Stimulated activated CD4-positive, alpha-beta T cell treated with anti-CD3 and anti-CD28 coated beads, Interleukin-1b, Interleukin-23, amount 100 ng/mL, for 24 hours (primary cell): ENCODE results near the gene ANGEL2.
"Not testable (repeated sequence)": the region's sequence is repeated elsewhere in the genome, so short reads cannot be mapped to it uniquely, and the experiment has no call there.

ENCODE experiments used
- DNase-seq, 4 experiments: peaks; one replicate each; pipeline ENCODE4 v3.0.0-alpha.2; 2020; ENCODE audit warnings: low read depth in 4 of 4, low spot score in 1 of 4

ANGEL2 gene, protein sequence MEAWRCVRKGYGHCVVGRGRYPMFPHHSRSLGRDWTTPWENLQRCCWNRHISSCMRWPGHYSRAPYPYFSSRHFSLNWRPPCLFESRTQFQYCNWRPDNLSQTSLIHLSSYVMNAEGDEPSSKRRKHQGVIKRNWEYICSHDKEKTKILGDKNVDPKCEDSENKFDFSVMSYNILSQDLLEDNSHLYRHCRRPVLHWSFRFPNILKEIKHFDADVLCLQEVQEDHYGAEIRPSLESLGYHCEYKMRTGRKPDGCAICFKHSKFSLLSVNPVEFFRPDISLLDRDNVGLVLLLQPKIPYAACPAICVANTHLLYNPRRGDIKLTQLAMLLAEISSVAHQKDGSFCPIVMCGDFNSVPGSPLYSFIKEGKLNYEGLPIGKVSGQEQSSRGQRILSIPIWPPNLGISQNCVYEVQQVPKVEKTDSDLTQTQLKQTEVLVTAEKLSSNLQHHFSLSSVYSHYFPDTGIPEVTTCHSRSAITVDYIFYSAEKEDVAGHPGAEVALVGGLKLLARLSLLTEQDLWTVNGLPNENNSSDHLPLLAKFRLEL

GRCh38 chr1:213015099-213016050 lies at the start of gene ANGEL2:
ANGEL2 (minus strand) TSS chr1:213015867; CDS start chr1:213015671, 196 bp downstream.
- DNase-seq = peak; percentile 85 to 93 (median 90)

DNA sequence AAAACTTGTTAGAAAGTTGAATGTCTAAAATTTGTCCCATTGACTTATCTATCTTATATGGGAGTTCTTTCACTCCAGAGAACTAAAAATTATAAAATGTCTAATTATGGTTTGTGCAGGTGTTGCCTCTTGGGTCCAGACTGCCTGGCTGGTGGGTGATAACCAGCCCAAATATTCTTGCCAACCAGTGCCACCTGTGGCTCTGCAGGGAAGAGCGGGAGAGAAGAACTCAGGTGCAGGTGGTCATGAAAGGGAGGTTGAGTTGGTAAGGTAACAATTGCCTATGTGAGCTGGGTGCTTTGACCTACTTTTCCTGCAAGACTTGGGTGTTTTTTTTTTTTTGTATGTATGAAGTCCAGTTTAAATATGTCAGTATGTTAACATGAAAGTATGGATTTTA lies 45.6 kb upstream of the ANGEL2 start:
- DNase-seq = no peak

DNA sequence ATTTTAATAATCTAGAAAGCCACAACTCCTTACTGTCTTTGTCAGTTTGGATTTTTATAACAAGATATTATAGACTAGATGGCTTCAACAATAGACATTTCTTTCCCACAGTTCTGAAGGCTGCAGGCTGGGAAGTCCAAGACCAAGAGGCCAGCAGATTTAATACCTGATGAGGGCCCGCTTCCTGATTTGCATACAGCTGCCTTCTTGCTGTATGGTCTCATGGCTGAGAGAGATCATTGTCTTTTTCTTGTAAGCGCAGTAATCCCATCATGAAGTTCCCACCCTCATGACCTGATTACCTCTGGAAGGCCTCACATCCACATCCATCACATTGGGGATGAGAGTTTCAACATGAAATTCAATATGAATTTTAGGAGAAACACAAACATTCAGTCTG lies 45.2 kb upstream of the ANGEL2 start:
- no peak for DNase-seq

GRCh38 chr1:213057264-213058059 lies 41.8 kb upstream of the ANGEL2 start:
- no peak for DNase-seq

DNA sequence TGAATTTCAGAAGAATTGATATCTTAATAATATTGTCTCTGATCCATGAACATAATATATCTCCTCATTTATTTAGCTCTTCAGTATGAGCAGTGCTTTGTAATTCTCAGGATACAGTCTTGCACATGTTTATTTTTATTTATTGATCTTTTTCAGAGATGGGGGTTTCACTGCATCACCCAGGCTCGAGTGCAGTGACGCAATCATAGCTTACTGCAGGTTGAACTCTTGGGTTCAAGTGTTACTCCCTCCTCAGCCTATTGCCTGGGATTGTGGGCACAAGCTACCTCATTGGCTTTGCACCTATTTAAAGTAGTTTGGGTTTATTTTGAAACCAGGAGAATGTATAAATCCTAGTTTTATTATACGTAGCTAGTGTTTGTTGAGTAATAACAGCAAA lies 40.1 kb upstream of the ANGEL2 start:
- no peak for DNase-seq

DNA sequence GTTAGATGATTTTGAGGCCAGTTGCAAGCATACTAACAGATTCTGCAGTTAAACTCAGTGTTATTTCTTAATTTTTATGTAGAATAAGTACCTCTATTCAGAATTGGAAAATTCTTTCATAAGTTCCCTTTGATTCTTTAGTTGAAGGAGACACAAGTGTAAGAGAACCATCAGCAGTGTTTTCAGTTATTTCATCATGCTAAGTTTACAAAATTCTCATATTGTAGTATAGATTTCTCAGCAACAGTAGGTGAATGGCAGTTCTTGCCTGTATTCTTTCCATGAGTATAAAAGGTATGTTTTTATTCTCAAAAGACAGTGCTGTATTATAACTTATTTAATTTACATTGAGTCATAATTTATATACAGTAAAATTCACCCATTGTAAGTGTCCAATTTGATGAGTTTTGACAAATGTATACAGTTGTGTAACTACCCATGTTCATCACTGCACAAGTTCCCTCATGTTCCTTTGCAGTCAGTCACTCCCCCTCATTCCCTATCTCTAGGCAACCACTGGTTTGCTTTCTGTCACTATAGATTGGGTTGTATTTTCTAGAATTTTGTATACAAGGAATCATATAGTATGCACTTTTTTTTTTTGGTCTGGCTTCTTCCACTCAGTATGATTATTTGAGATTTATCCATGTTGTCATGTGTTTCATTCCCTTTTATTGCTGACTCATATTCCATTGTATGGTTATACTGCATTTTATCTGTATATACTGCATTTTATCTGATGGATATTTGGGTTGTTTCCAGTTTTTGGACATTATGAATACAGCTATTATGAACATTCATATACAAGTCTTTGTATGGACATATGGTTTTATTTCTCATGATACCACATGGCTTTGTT lies 39.3 kb upstream of the ANGEL2 start:
- DNase-seq = no peak

DNA sequence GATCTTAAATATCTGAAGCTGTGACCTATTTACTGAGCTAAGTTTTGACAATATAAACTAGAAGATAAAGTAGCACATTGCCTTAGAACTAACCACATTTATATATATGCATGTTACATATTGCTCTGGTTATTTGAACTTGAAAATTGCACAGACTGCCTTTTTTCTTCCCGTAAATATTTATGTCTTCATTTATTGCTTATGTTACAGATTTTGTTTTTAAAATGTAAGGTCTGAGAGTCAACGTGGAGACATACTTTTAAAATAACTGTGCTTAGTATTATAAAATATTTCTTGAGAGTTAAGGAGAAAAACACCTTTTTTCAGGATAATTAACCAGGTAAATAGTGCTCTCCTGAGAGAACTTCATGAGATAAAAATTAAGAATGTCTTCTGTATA lies 38.5 kb upstream of the ANGEL2 start:
- DNase-seq = no peak

DNA sequence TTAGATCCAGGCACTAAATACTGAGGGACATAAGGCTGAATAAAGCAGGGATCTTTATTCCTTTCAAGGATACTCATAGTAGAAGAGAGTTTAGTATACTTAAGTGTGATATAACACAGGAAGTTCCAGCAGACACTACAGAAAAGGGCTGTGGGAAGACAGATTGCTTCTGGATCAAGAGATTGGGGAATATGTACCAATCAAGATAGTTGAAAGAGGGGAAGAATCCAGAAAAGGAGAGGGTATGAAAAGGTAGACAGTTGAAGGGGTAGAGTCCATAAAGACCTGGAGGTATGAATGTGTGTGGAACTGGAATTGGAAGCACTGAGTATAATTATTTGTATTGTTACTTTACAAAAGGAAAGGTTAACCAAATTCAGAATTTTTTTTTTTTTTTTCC lies 37.8 kb upstream of the ANGEL2 start:
- no peak for DNase-seq

DNA sequence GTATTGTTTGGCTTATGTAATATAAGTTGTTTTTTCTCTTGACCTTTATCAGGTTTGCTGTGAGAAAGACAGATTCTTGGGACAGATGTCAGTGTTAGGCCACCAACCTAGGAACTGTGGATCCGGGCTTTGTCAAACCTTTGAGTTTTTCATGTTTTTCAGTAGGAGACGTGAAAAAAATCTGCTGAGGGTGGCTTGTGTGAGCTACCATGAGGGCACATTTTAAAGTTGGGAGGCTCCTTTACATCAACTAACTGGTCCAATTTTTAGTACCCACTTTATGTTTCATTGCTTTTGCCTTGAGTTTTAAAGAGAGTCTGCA lies 36.2 kb upstream of the ANGEL2 start:
- DNase-seq = no peak

DNA sequence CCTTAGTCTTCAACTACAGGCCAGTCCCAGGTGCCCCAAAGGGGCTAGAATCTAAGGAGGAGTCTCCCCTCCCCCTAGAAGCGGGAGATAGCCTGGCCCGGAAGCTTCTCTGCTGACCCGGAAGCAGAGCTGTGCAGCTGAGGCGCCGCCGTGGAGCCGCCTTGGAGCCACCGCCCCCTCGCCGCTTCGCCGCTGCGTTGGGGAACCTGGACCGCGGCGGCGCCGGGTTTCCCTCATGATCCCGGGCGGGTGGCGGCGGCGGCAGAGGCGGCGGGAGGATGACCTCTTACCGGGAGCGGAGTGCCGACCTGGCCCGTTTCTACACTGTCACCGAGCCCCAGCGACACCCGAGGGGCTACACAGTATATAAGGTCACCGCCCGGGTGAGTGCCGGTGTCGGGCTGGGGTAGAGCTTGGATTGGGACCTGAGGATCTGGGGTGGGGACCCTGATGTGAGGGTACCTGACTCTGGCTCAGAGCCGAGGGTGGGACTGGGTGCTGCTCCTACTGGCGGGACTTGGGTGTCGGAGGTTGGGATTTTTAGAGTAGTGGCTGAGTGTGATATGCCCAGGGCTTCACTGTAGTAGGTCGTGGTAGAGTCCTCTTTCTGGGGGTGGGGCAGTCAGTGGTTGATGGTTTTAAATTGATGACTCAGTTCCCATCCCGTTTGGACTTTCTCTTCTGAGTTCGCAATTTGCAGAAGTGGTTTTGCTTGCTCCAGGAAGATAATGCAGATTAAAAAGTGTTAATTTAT lies 35.6 kb upstream of the ANGEL2 start, which contains the start of gene RPS6KC1:
TSS of gene RPS6KC1 (plus strand) at position 115 of the 754 bp plus-strand sequence. CDS start at position 279, 164 bp downstream.
- peak; percentile 61 to 79 (median 75) for DNase-seq

DNA sequence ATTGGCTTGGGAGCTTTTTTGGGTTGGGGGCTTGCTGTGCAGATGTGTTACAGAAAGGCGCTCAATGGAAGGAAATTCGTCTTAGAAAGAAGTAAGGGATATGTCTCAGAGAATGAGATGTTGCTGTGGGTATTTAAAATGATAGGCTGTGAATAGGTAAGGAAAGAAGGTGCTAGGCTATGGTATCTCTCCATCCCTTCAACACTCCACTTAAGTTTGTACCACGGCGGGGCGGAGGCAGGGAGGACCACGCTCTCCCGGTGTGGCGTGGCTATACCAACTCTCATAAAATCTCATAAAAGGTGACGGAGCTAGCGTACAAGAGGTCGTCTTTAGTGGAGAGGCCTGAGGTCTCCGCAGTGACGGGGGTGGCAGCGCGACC lies 35.1 kb upstream of the ANGEL2 start:
- peak in 1 of 4 experiments; percentile 2 for DNase-seq

GRCh38 chr1:213049232-213049631 lies 33.6 kb upstream of the ANGEL2 start:
- DNase-seq = no peak

DNA sequence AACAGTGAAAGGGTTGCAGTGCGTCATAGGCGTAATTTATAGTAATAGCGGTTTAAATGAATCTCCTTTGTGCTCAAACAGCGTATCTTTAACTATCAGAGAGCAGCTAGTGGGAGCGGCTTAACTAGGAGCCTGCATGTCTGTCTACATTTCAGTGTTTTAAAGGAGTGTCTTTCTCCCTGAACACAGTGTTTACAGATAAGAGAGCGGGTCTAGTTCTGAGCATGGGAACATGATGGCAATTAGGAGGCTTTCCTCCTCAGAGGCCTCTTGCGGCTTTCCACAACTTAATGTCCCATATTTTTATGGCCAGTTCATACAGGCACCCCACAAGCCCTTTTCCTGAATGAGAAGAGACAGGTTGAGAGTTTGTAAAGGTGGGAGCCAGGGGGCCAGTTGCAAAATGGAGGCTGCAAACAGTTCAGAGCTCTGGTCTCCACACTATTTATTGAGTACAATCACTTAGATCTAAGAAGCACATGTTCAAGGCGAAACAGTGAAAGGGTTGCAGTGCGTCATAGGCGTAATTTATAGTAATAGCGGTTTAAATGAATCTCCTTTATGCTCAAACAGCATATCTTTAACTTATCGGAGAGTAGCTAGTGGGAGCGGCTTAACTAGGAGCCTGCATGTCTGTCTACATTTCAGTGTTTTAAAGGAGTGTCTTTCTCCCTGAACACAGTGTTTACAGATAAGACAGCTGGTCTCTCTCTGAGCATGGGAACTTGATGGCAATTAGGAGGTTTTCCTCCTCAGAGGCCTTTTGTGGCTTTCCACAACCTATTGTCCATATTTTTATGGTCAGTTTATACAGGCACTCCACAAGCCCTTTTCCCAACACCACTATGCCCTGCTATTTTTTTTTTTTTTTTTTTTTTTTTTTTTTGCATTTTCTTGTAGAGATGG lies 29.9 kb upstream of the ANGEL2 start:
- not testable (repeated sequence) for DNase-seq

- no peak for DNase-seq
Measured at GRCh38 chr1:213041443-213041842, 25.8 kb upstream of the ANGEL2 start.

DNA sequence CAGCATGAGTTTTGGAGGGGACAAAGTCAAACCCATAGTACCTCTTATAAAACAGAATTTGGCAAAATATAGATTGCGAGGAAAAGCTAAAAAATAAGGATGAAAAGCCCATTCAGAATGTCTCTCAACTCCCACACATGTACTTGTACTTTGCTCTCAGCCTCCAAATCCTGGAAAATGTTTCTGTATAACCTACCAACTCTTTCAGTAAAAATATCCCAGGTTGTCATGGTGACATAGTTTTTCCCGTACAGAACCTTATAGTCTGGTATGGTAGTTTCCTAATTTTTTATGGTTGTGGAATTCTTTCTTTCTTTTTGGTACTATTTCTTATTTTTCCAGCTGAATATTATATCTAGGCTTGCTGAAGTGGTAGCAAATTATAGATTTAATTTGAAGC lies 19.9 kb upstream of the ANGEL2 start:
- DNase-seq = no peak

DNA sequence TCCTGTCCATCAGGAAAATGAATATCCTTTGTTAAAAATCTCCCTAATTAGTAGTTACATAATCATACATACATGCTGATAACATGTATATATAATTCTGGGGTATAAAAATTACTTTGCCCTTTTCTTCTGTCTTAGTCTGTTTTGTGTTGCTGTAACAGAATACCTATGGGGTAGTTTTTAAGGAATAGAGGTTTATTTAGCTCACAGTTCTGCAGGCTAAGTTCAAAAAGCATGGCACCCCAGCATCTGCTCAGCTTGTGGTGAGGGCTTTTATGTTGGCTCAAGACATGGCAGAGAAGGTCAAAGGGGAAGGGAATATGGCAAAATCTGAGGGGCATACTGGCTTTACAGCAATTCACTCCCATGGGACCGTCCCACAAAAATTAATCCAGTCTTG lies 19.0 kb upstream of the ANGEL2 start:
- DNase-seq = no peak

- no peak for DNase-seq
Measured at GRCh38 chr1:213032651-213033050, 17.0 kb upstream of the ANGEL2 start.

GRCh38 chr1:213027024-213027423 lies 11.4 kb upstream of the ANGEL2 start:
- DNase-seq = not testable (repeated sequence)
